Stimulated activated CD4-positive, alpha-beta T cell treated with anti-CD3 and anti-CD28 coated beads, Interleukin-15, amount 100 ng/mL, for 48 hours (primary cell): ENCODE measurements around the gene SRGAP3.

ENCODE experiments used
- DNase-seq, 2 donors: peaks; one replicate each; pipeline ENCODE4 v3.0.0-alpha.2; 2020; ENCODE audit warnings: low read depth in 2 of 2

SRGAP3 gene

DNA sequence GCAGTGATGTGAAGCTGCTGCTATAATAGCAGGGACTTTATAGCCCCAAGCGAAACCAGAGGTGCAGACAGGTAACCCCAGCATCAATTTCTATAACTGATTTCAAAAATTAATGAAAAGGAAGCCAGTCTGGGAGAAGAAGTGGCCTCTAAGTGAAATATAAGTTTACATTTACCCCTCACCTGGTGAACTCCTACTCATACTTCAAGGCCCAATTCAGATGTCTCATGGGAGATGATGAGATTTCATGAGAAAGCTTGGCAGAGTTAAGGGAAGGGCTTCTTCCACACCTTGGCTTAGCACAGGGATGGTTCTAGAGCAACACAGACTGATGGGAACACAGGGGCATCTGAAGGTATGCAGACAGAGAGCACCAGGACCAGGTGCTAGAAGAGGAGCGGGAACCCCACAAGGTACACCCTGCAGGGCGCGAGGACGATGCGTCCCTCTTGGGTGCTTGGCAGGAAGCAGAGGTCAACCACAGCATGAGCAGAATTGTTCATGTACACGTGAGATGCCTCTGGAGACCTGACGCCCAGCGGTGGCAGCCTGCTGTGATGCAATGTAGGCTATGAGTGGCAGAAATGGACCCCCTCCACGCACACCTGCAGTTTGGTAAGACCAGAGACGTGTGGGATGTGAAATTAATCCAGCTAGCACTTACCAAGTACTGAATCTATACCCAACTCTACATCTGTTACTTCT, 102.9 kb downstream of the SRGAP3 start:
- no peak for DNase-seq

DNA sequence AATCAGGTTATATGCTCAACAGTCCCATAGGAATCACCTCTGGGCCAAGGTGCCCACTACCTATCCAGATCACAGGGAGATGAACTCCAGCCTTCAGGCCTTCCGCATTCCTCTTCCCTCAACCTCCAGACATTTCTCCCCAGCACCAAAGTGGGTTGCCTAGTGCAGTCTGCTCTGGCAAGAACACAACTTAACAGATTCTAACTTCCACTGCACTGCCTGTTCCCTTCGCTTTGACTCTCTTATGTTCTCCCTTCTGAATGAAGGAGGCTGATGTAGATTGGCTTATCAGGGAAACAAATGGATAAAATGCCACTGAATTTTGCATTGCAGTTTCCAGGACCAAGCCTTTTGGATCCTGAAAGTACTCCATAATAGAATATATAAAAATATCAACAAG, 106.3 kb downstream of the SRGAP3 start:
- DNase-seq = no peak

- DNase-seq = no peak
These were observed 107.1 kb downstream of the SRGAP3 start for GRCh38 chr3:9142362-9142761.

DNA sequence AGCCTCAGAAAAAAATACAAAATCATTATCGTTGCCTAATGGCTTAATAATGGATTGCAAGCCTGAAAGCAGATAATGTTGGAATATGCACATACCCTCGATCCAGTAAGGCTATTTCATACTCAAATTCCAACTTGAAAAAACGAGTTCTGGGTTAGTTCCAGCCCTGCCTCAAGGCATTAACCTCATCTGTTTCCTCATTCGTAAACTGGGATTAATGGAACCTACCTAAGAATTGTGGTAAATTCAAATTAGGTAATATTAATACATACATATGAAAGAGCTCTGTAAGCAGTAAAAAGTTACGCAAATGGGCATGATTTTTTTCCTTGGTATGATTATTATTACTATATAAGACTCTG, 107.5 kb downstream of the SRGAP3 start:
- no peak for DNase-seq

- DNase-seq = no peak
These were observed 110.1 kb downstream of the SRGAP3 start for GRCh38 chr3:9139366-9139765.

DNA sequence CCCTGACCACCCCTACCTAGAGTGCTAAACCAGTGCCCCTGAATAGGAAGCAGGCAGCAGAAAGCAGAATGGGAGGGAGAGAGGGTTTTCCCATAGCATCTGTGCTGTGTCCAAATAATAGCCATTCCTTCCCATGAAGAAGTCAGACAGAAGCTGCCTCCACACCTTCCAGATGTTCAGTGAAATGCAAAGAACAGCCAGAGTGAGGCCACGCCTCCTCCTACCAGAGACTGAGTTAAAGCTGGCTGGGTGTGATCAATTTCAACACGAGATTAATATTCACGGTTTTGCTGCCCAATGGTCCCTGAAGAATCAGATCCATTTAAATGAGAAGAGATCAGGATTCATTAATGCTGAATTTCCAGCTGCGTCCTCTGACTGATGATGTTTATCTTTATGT, 111.8 kb downstream of the SRGAP3 start:
- DNase-seq = no peak

DNA sequence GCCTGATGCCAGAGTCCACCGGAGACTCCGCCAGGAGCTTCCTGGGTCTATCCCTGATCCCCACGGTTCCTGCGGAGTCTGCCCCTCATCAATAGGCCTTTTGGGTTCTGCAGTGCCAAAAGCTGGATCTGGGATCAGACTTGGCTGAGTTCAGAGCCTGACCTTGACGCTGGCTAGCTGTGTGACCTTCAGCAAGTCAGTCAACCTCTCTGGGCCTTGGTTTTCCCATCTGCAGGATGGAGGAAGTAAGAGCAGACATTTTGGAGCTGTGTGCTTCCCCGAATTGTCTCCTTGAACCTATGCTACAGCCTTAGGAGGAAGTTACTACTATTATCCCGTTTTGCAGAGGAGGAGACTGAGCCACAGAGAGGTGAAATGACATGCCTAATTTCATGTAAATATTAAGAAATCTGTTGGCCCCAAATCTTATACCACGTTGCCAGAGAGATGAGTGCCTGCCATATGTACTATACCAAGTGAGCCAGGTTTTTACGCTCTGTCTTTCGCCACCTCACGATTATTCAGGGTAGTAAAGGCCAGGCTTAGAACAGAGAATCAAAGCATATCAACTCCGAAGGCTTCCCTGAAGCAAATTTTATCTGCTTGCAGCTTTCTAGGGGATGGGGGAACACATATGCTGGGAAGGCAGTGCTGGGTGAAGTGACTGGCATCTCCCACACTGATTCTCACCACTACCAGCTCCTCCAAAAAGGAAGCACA, 112.5 kb downstream of the SRGAP3 start:
- DNase-seq = no peak

GRCh38 chr3:9135930-9136525, 113.4 kb downstream of the SRGAP3 start:
- DNase-seq = no peak

DNA sequence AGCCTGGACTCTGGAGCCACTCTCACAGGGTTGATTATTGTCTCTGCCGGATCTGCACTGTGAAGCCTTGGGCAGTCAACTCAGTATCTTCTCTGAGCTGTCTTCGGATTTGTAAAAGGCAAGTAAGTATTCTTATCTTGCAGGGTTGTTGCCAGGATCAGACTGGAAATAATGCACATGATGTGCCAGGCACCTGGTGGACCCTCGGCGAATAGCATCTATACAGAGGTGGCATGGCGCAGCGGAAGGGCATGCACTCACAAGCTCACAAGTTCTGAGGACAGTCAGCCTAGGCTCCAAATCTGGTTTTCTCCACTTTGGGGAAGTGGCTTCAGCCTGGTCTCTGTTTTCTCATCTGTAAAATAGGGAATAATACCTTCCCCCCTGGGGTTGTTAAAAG, 113.9 kb downstream of the SRGAP3 start:
- no peak for DNase-seq

GRCh38 chr3:9133656-9134055, 115.8 kb downstream of the SRGAP3 start:
- DNase-seq = no peak

DNA sequence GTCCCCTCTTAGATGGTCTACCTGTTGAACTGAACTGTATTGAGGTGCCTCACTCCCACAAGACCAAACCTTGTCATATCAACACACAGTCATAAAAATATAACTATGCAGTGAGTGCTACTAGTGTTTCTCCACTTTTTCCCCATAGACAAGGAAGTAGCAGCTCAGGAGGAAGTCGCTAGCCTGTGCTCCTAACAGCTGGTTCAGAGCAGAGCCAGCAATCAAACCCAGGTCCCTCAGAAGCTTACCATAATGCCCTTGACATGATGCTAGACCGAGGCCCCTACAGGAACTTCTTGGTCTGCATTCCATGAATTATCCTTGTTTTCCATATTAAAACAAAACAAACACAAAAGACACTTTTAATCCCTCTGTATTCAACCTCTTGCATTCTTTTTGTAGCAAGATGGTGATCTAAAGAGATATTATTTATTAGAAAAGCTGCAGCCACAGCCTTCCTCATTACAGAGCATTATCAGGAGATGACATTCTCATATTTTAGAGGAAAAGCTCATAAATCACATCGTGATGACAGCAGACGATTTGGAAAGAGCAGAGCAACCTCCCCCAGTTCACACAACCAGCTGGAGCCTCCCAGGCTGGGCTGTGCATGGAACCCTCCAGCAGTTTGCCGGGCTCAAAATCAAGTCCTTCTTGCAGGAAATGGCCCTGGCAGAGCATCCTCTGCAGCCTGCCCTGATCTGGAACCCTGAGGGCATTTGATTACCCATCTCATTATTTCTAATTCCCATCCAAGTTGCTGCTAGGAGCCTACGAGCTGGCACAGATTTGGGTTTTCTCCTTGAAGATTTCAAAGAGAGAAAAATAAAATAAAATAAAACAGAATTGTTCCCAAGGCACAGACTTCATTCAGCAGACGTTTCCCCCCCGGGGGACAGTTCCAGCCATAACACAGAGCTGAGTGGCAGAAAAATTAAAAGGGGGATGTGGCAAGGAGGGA, 118.8 kb downstream of the SRGAP3 start:
- DNase-seq = no peak

DNA sequence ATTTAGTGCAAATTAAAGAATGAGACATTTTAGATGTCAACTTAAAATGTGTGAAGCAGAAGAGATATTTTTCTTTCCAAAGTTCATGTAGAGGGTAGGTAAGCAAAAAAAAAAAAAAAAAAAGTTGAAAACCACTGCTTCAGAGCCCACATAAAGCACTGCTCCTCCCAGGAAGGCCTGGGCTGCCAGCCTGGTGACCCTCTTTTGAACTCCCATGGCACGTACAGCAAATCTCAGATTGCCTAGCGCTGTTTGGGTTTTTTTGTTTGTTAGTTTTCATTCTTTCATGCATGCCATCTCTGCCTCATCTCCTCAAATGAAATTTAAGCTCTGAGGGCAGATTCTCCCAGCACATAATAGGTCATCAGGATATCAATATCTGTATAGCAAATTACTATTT, 120.1 kb downstream of the SRGAP3 start:
- DNase-seq = no peak

- no peak for DNase-seq
These were observed 124.0 kb downstream of the SRGAP3 start for GRCh38 chr3:9125278-9125951.

- DNase-seq = no peak
These were observed 124.7 kb downstream of the SRGAP3 start for GRCh38 chr3:9124730-9125129.

- DNase-seq = no peak
These were observed 125.6 kb downstream of the SRGAP3 start for GRCh38 chr3:9123840-9124239.

- DNase-seq = no peak
These were observed 126.6 kb downstream of the SRGAP3 start for GRCh38 chr3:9122732-9123364.

GRCh38 chr3:9121366-9122001, 128.0 kb downstream of the SRGAP3 start:
- no peak for DNase-seq

DNA sequence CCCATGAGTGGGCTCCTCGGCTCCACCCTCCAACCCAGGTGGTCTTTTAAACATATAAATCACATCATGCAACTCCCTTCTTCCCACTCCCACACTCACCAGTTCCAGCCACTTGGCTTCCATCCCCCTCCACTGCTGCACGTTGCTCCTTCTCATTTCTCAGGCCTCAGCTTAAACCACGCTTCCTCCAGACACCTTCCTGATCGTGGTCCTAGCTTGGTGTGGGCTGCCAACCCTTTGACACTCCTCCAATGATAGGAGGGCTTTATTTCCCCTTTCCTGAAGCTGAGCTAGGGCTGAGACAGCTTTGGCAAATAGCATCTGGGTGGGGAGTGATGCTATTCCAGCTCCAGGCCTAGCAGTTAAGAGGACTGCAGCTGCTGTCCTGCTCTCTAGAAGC, 130.1 kb downstream of the SRGAP3 start:
- DNase-seq = no peak

DNA sequence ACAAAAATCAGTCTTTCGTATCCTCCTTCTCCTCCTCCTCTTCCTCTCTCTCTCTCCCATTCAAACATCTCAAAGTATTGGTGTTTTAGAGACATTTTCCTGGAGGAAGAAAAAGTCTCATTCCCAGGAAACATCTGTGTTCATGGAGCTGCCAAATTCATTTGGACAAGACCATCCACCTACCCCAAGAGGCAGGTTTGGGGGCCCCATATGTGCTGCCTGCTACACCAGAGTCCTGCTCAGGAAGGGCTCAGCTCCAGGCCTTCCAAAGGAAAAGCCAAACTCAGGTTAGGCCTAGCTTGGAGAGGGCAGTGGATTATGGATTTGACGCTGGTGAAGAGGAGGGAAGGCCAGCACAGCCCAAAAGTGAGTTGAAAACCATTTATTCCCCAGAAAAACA, 131.2 kb downstream of the SRGAP3 start:
- DNase-seq = no peak

DNA sequence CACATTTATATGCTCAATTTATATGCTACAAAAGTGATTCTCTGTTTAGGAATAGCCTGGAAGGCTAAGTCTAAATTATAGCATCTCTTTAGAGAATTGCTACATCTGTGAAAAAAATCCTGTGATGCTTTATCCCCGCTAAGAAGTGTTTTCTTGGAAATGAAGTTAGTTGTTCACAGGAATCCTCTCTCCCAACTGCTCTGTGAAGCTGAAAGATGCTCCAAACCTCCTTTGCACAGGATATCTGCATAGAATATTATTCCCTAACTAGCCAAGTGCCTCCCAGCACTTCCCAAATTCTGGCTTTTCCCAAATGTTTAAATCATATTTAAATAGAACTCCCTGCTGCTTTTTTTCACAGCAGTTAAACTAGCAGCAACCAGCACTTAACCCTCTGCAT, 132.2 kb downstream of the SRGAP3 start:
- no peak for DNase-seq

GRCh38 chr3:9116336-9116735, 133.1 kb downstream of the SRGAP3 start:
- DNase-seq = no peak
